H1 (cell line): ENCODE results near the gene MAGI2. TPM values are rescaled to one million over a fixed set of nuclear protein-coding genes. Genes with fewer than 3 reads are reported as not detected.

Experiments
- CTCF ChIA-PET: fragments of 300-600 bp; sonication (Branson Sonifier 250); formaldehyde crosslinking; loops from one replicate; lab custom pipeline; 2021; ENCODE audit not compliant: partially characterized antibody; lab: Charles Lee
- POLR2A ChIA-PET: fragments of 300-600 bp; sonication (Branson Sonifier 250); formaldehyde crosslinking; loops from one replicate; lab custom pipeline; 2021; ENCODE audit warnings: inconsistent platforms; ENCODE audit not compliant: partially characterized antibody; lab: Charles Lee
- DNase-seq, 2 experiments: peaks; one replicate each; pipeline versions ENCODE4 v3.0.0 to v3.0.0-alpha.2; 2010 to 2022; ENCODE audit warnings: low spot score in 2 of 2, low read depth in 1 of 2, mixed read lengths in 1 of 2
- FAIRE-seq: peaks from 2 replicates; lab custom pipeline; 2011; peaks lifted over from hg19 to GRCh38; lab: Jason Lieb, UNC
- H2AFZ ChIP-seq: 2 replicates; pipeline ENCODE4 v1.8.1; 2012; ENCODE audit warnings: low read length, inconsistent platforms
- H2AK5ac ChIP-seq: 2 replicates; pipeline ENCODE4 v1.6.1; 2013; ENCODE audit warnings: low read depth, low read length
- H2BK120ac ChIP-seq: replicated peaks from 2 replicates; pipeline ENCODE3; 2013; ENCODE audit warnings: low read depth, low read length, inconsistent platforms
- H2BK12ac ChIP-seq: 2 replicates; pipeline ENCODE4 v1.6.1; 2013; ENCODE audit warnings: low read depth, low read length
- H2BK15ac ChIP-seq: 2 replicates; pipeline ENCODE4 v1.6.1; 2013; ENCODE audit warnings: low read length
- H2BK20ac ChIP-seq: 2 replicates; pipeline ENCODE4 v1.6.1; 2013; ENCODE audit warnings: low read length
- H2BK5ac ChIP-seq: 2 replicates; pipeline ENCODE4 v1.6.1; 2013; ENCODE audit warnings: low read depth, low read length
- H3K14ac ChIP-seq: 2 replicates; pipeline ENCODE4 v1.6.1; 2013; ENCODE audit warnings: inconsistent platforms; ENCODE audit not compliant: insufficient read length
- H3K18ac ChIP-seq: 2 replicates; pipeline ENCODE4 v1.6.1; 2013; ENCODE audit warnings: low read length; ENCODE audit errors: extremely low read depth
- H3K23ac ChIP-seq: 2 replicates; pipeline ENCODE4 v1.6.1; 2013; ENCODE audit warnings: inconsistent platforms; ENCODE audit not compliant: insufficient read length
- H3K23me2 ChIP-seq: 2 replicates; pipeline ENCODE4 v1.6.1; 2013; ENCODE audit warnings: low read depth, low read length
- H3K27ac ChIP-seq: 2 replicates; pipeline ENCODE4 v1.6.1; 2011; ENCODE audit warnings: low read depth, low read length, inconsistent platforms
- H3K27me3 ChIP-seq, 4 experiments: replicated peaks in 1 of 4; 1 replicate in 1 of 4; 2 replicates in 3 of 4; pipeline versions ENCODE4 v1.6.1 to v1.8.1; 2011 to 2013; ENCODE audit warnings: low read length in 3 of 4, mild to moderate bottlenecking in 3 of 4, inconsistent platforms in 2 of 4, mixed read lengths in 2 of 4, moderate library complexity in 1 of 4; ENCODE audit not compliant: control insufficient read depth in 3 of 4, insufficient read depth in 3 of 4; ENCODE audit errors: extremely low read depth in 1 of 4
- H3K36me3 ChIP-seq, 4 experiments: 2 replicates each; pipeline versions ENCODE4 v1.6.1 to v1.8.1; 2011 to 2013; ENCODE audit warnings: mild to moderate bottlenecking in 4 of 4, low read length in 3 of 4, moderate library complexity in 2 of 4, control low read depth in 1 of 4, inconsistent platforms in 1 of 4; ENCODE audit not compliant: insufficient read depth in 4 of 4, control insufficient read depth in 2 of 4
- H3K4ac ChIP-seq: replicated peaks from 2 replicates; pipeline ENCODE3; 2013; ENCODE audit warnings: low read length, low read depth, mixed read lengths, inconsistent platforms; ENCODE audit not compliant: insufficient read length
- H3K4me1 ChIP-seq, 4 experiments: replicated peaks in 1 of 4; 1 replicate in 1 of 4; 2 replicates in 3 of 4; pipeline versions ENCODE4 v1.6.1 to v1.8.1; 2011 to 2013; ENCODE audit warnings: low read length in 3 of 4, inconsistent platforms in 2 of 4, mixed read lengths in 1 of 4; ENCODE audit not compliant: insufficient read depth in 4 of 4, control insufficient read depth in 3 of 4
- H3K4me2 ChIP-seq, 2 experiments: 2 replicates each; pipeline versions ENCODE4 v1.6.1 to v1.8.1; 2011 to 2013; ENCODE audit warnings: low read depth in 2 of 2, low read length in 2 of 2, control low read depth in 1 of 2, inconsistent platforms in 1 of 2, mild to moderate bottlenecking in 1 of 2; ENCODE audit not compliant: insufficient read depth in 1 of 2
- H3K4me3 ChIP-seq, 4 experiments: fragments of 200-600, 300-600 bp in 1 of 4; sonication (generic), shearing (Covaris generic), sonication (Bioruptor Twin) in 1 of 4; 2 replicates each; pipeline versions ENCODE4 v1.5.1 to v1.8.1; 2011 to 2016; ENCODE audit warnings: low read length in 4 of 4, low read depth in 3 of 4, control low read depth in 2 of 4, inconsistent platforms in 2 of 4, mild to moderate bottlenecking in 2 of 4, mixed read lengths in 1 of 4, moderate library complexity in 1 of 4; ENCODE audit not compliant: insufficient read depth in 2 of 4; ENCODE audit errors: extremely low read depth in 1 of 4
- H3K56ac ChIP-seq: replicated peaks from 2 replicates; pipeline ENCODE3; 2013; ENCODE audit warnings: low read depth, mild to moderate bottlenecking, mixed read lengths, low read length, inconsistent platforms; ENCODE audit not compliant: insufficient read length
- H3K79me1 ChIP-seq: 2 replicates; pipeline ENCODE4 v1.6.1; 2013; ENCODE audit warnings: low read depth, low read length, control low read depth
- H3K79me2 ChIP-seq, 2 experiments: 2 replicates each; pipeline versions ENCODE4 v1.6.1 to v1.8.1; 2012 to 2013; ENCODE audit warnings: low read length in 2 of 2, mild to moderate bottlenecking in 2 of 2, inconsistent platforms in 1 of 2; ENCODE audit not compliant: insufficient read depth in 2 of 2, control insufficient read depth in 1 of 2
- H3K9ac ChIP-seq, 4 experiments: replicated peaks in 1 of 4; 1 replicate in 1 of 4; 2 replicates in 3 of 4; pipeline versions ENCODE4 v1.6.1 to v1.8.1; 2011 to 2013; ENCODE audit warnings: low read depth in 3 of 4, low read length in 3 of 4, control low read depth in 2 of 4, mild to moderate bottlenecking in 2 of 4, moderate library complexity in 2 of 4, inconsistent platforms in 1 of 4; ENCODE audit errors: extremely low read depth in 1 of 4
- H3K9me3 ChIP-seq, 2 experiments: 2 replicates each; pipeline versions ENCODE4 v1.6.1 to v1.8.1; 2012 to 2013; ENCODE audit warnings: mild to moderate bottlenecking in 2 of 2, moderate library complexity in 2 of 2, control low read depth in 1 of 2, inconsistent platforms in 1 of 2, low read depth in 1 of 2, low read length in 1 of 2, mixed read lengths in 1 of 2; ENCODE audit not compliant: insufficient read depth in 2 of 2
- H4K20me1 ChIP-seq, 2 experiments: replicated peaks in 1 of 2; 2 replicates each; pipeline versions ENCODE3 to v1.8.1; 2011 to 2013; ENCODE audit warnings: inconsistent platforms in 2 of 2, low read length in 2 of 2, mild to moderate bottlenecking in 1 of 2; ENCODE audit not compliant: insufficient read depth in 2 of 2, control insufficient read depth in 1 of 2
- H4K5ac ChIP-seq: 2 replicates; pipeline ENCODE4 v1.6.1; 2013; ENCODE audit warnings: low read length, low read depth, mixed read lengths, inconsistent platforms; ENCODE audit not compliant: insufficient read length
- H4K8ac ChIP-seq: 2 replicates; pipeline ENCODE4 v1.8.0; 2013; ENCODE audit warnings: mild to moderate bottlenecking, moderate library complexity, low read length, inconsistent platforms; ENCODE audit not compliant: insufficient read depth; ENCODE audit errors: extremely low read depth
- H4K91ac ChIP-seq: replicated peaks from 2 replicates; pipeline ENCODE3; 2013; ENCODE audit warnings: low read length, mixed read lengths, inconsistent platforms; ENCODE audit not compliant: insufficient read length
- BCL11A ChIP-seq, 2 experiments: IDR thresholded peaks; one replicate each; pipeline ENCODE4 v1.6.1; 2011; ENCODE audit warnings: low read depth in 2 of 2, low read length in 2 of 2, mild to moderate bottlenecking in 2 of 2
- CHD1 ChIP-seq: IDR thresholded peaks from 2 replicates; pipeline ENCODE4 v1.6.1; 2012; ENCODE audit warnings: low read depth, low read length, improper control_type of control experiment
- CREB1 ChIP-seq: IDR thresholded peaks from 2 replicates; pipeline ENCODE4 v1.6.1; 2012; ENCODE audit warnings: inconsistent platforms
- CTCF ChIP-seq, 3 experiments: IDR thresholded peaks; 1 replicate in 2 of 3; 2 replicates in 1 of 3; pipeline versions ENCODE4 v1.5.1 to v1.6.1; 2011; ENCODE audit warnings: low read length in 3 of 3, mild to moderate bottlenecking in 3 of 3, inconsistent platforms in 2 of 3, low read depth in 1 of 3, moderate library complexity in 1 of 3; ENCODE audit not compliant: insufficient read depth in 1 of 3; ENCODE audit errors: control extremely low read depth in 1 of 3
- HDAC2 ChIP-seq, 2 experiments: fragments of 300-600 bp in 1 of 2; sonication (generic) in 1 of 2; IDR thresholded peaks; 2 replicates each; pipeline ENCODE4 v1.6.1; 2011 to 2012; ENCODE audit warnings: low read depth in 2 of 2, low read length in 2 of 2, mild to moderate bottlenecking in 2 of 2, moderate library complexity in 2 of 2, borderline replicate concordance in 1 of 2, inconsistent platforms in 1 of 2
- KDM1A ChIP-seq: fragments of 200-600, 300-600 bp; sonication (generic); IDR thresholded peaks from 2 replicates; pipeline ENCODE4 v1.7.1; 2016; ENCODE audit warnings: mild to moderate bottlenecking, low read length, borderline replicate concordance
- KDM4A ChIP-seq: IDR thresholded peaks from one replicate; pipeline ENCODE4 v1.7.1; 2012; ENCODE audit warnings: low read depth, mild to moderate bottlenecking, moderate library complexity, low read length, inconsistent platforms; ENCODE audit not compliant: severe bottlenecking
- MAFK ChIP-seq: IDR thresholded peaks from 2 replicates; pipeline ENCODE4 v1.6.1; 2012; ENCODE audit warnings: low read depth, mild to moderate bottlenecking, improper control_type of control experiment, low read length
- SIRT6 ChIP-seq: IDR thresholded peaks from one replicate; pipeline ENCODE4 v1.7.1; 2012; ENCODE audit warnings: low read length, inconsistent platforms
- SUZ12 ChIP-seq: fragments of 200-600 bp; sonication (generic); IDR thresholded peaks from 2 replicates; pipeline ENCODE4 v1.6.1; 2012; ENCODE audit warnings: mild to moderate bottlenecking, inconsistent platforms, low read length, moderate library complexity, mixed read lengths
- TAF1 ChIP-seq: IDR thresholded peaks from 2 replicates; pipeline ENCODE4 v1.6.1; 2011; ENCODE audit warnings: mild to moderate bottlenecking, low read depth, low read length
- TAF7 ChIP-seq: optimal IDR thresholded peaks from 2 replicates; pipeline ENCODE3; 2011; ENCODE audit warnings: low read depth, mild to moderate bottlenecking, inconsistent platforms, low read length, moderate library complexity, borderline replicate concordance
- TEAD4 ChIP-seq: IDR thresholded peaks from 2 replicates; pipeline ENCODE4 v1.6.1; 2012; ENCODE audit warnings: low read depth, low read length, inconsistent platforms, mixed read lengths
- WGBS, 2 experiments: shearing (Covaris generic) in 1 of 2; methylation state at CpG; one replicate each; pipeline versions ENCODE4 v1.1.6 to v1.1.7; 2013 to 2015; ENCODE audit warnings: low lambda C conversion rate in 2 of 2, mixed read lengths in 2 of 2, inconsistent platforms in 1 of 2, low coverage in 1 of 2, missing lambda C conversion rate in 1 of 2; ENCODE audit not compliant: insufficient replicate concordance in 2 of 2, insufficient coverage in 1 of 2, insufficient read length in 1 of 2; ENCODE audit errors: extremely low coverage in 1 of 2, missing lambda C conversion rate in 1 of 2; 5-methylcytosine and 5-hydroxymethylcytosine counted together
- polyA plus RNA-seq, 7 experiments: library from polyadenylated mRNA; depleted of rRNA in 3 of 7; stranded (reverse) in 5 of 7; unstranded in 2 of 7; fragments of >200 nt in 5 of 7; fragments of 200-250 nt in 2 of 7; gene quantifications; 1 replicate in 5 of 7; 2 replicates in 1 of 7; 4 replicates in 1 of 7; pipeline versions ENCODE4 v1.2.1 to v1.2.3, GENCODE V29; 2011 to 2013; ENCODE audit warnings: missing spikeins in 2 of 7, mixed read lengths in 2 of 7
- total RNA-seq: library from RNA; stranded (reverse); fragmentation: NEBNext Ultra II Directional; extraction: Animal tissue kit (Norgen Biotek cat#: 25700); gene quantifications from 2 replicates; pipeline ENCODE4 v1.2.1, GENCODE V29; 2021

Gene MAGI2
- total and polyA plus RNA-seq, 2 of the 8 experiments (the other 6 are each of a cell fraction or from before 2014, with no cell fraction given) = 6.0 to 27.3 TPM

GRCh38 chr7:79494046-79494445 is 40.6 kb upstream of the MAGI2 start:
- H4K8ac ChIP-seq = no peak overlapping the region
- no peak for FAIRE-seq
- no peaks in the 10 kb centered on the region for H3K27me3 ChIP-seq
- no peak for TF ChIP-seq TAF7
- no peak for TF ChIP-seq KDM1A
- no peak for TF ChIP-seq TAF1
- no peak for TF ChIP-seq SIRT6
- no peak for TF ChIP-seq SUZ12
- no peak for TF ChIP-seq BCL11A (IDR thresholded peaks at IDR 0.05; ENCODE audit: low read depth in 2 of 2, low read length in 2 of 2)
- TF ChIP-seq KDM4A = no peak
- TF ChIP-seq CREB1 = no peak
- no peak for TF ChIP-seq HDAC2 (IDR thresholded peaks at IDR 0.05; ENCODE audit: borderline replicate concordance in 1 of 2, low read depth in 2 of 2, low read length in 2 of 2)
- TF ChIP-seq MAFK = no peak
- TF ChIP-seq CHD1 = no peak
- no peak for TF ChIP-seq CTCF (IDR thresholded peaks at IDR 0.05; ENCODE audit: control extremely low read depth in 1 of 3, insufficient read depth in 1 of 3, low read depth in 1 of 3, low read length in 3 of 3)
- no peak for TF ChIP-seq TEAD4

More at GRCh38 chr7:79494046-79494445, 40.6 kb upstream of the MAGI2 start:
- Histone ChIP-seq H3K18ac (no peak overlapping the region), H3K23me2 (no peaks in the 10 kb centered on the region), H3K4ac (no peak overlapping the region), H2BK12ac (no peak overlapping the region), H2AK5ac (no peak overlapping the region), H2BK20ac (no peak overlapping the region), H4K20me1 (no peaks in the 10 kb centered on the region), H4K91ac (no peak overlapping the region), H2BK5ac (no peak overlapping the region), H3K27ac (no peak overlapping the region), H3K79me1 (no peaks in the 10 kb centered on the region), H2BK15ac (no peak overlapping the region), H3K36me3 (no peaks in the 10 kb centered on the region), H4K5ac (no peak overlapping the region), H3K9me3 (no peaks in the 10 kb centered on the region), H3K79me2 (no peaks in the 10 kb centered on the region), H3K4me1 (no peaks in the 10 kb centered on the region), H3K56ac (no peak overlapping the region), H3K9ac (no peak overlapping the region), H2AFZ (no peak overlapping the region), H3K4me2 (no peak overlapping the region), H3K14ac (no peak overlapping the region), H3K4me3 (no peak overlapping the region), H2BK120ac (no peak overlapping the region), H3K23ac (no peak overlapping the region)
- ChIA-PET POLR2A (no interaction called here), CTCF (no interaction called here)
- WGBS, 2 experiments = 81% methylated on average over 2 of the region's 2 CpGs; no CpG with 5 or more reads in 1 of the 2 experiments
- no peak for DNase-seq
